ENCODE results near the gene POLR2M.

Gene POLR2M

GRCh38 chr15:57665939-57666338 lies 40.6 kb upstream of the POLR2M start:
- in situ Hi-C loops (cut with MboI; ENCODE audit: low sequenced_read_pairs, unreplicated experiment), result no loop called here
- DNase-seq (ENCODE audit: low spot score), result no peak
- TF ChIP-seq CTCF (IDR thresholded peaks at IDR 0.05; ENCODE audit: borderline replicate concordance, control extremely low read depth, extremely low read depth, insufficient read depth, missing control alignments), result no peak

- no peak for TF ChIP-seq CTCF (IDR thresholded peaks at IDR 0.05; ENCODE audit: borderline replicate concordance, control extremely low read depth, extremely low read depth, insufficient read depth, missing control alignments)
- DNase-seq (ENCODE audit: low spot score), result no peak
- in situ Hi-C loops (cut with MboI; ENCODE audit: low sequenced_read_pairs, unreplicated experiment), result no loop called here
These were observed 39.2 kb upstream of the POLR2M start for GRCh38 chr15:57667171-57667849.

- DNase-seq (ENCODE audit: low spot score), result no peak
- no peak for TF ChIP-seq CTCF (IDR thresholded peaks at IDR 0.05; ENCODE audit: borderline replicate concordance, control extremely low read depth, extremely low read depth, insufficient read depth, missing control alignments)
- in situ Hi-C loops (cut with MboI; ENCODE audit: low sequenced_read_pairs, unreplicated experiment), result no loop called here
These were observed 38.5 kb upstream of the POLR2M start for GRCh38 chr15:57668016-57668415.

GRCh38 chr15:57671636-57672035 lies 34.9 kb upstream of the POLR2M start:
- no peak for TF ChIP-seq CTCF (IDR thresholded peaks at IDR 0.05; ENCODE audit: borderline replicate concordance, control extremely low read depth, extremely low read depth, insufficient read depth, missing control alignments)
- in situ Hi-C loops (cut with MboI; ENCODE audit: low sequenced_read_pairs, unreplicated experiment), result no loop called here
- DNase-seq (ENCODE audit: low spot score), result no peak

- in situ Hi-C loops (cut with MboI; ENCODE audit: low sequenced_read_pairs, unreplicated experiment), result no loop called here
- DNase-seq (ENCODE audit: low spot score), result no peak
- no peak for TF ChIP-seq CTCF (IDR thresholded peaks at IDR 0.05; ENCODE audit: borderline replicate concordance, control extremely low read depth, extremely low read depth, insufficient read depth, missing control alignments)
These were observed 30.9 kb upstream of the POLR2M start for GRCh38 chr15:57675481-57676181.

- no peak for DNase-seq (ENCODE audit: low spot score)
- TF ChIP-seq CTCF (IDR thresholded peaks at IDR 0.05; ENCODE audit: borderline replicate concordance, control extremely low read depth, extremely low read depth, insufficient read depth, missing control alignments), result no peak
- in situ Hi-C loops (cut with MboI; ENCODE audit: low sequenced_read_pairs, unreplicated experiment), result no loop called here
These were observed 29.9 kb upstream of the POLR2M start for GRCh38 chr15:57676585-57676984.

All from GM13976 (cell line).